Measurements from ENCODE around the gene PLCB4. TPM values are rescaled to one million over a fixed set of nuclear protein-coding genes. Genes with fewer than 3 reads are reported as not detected.

The PLCB4 gene
- total and polyA plus RNA-seq, 2 experiments from 2014 or later: 6.5 to 16.1 TPM

DNA sequence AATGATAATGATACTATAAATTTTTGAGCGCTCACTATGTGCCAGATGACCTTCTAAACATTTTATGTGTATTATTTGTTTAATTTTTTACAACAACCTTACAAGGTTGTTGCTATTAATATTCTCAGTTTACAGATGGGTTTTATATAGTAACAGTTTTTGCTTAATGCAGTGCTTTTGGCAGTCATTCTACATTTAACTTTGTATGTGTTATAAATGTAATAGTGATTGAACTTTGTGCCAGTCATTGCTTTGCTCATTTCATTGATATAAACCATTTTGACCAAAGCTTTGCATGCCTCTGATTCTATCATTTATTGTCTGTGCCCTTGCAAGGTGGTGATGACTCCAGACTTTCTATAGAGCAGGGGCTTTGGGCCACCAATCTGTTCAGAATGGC, 239.2 kb downstream of the PLCB4 start:
- Histone ChIP-seq H3K36me3 (ENCODE audit: insufficient read depth) (no peaks in the 10 kb centered on the region), H3K27me3 (ENCODE audit: insufficient read depth) (no peaks in the 10 kb centered on the region), H3K79me2 (replicated peaks; ENCODE audit: insufficient read depth) (no peaks in the 10 kb centered on the region), H4K20me1 (replicated peaks; ENCODE audit: insufficient read depth) (no peaks in the 10 kb centered on the region), H3K27ac (ENCODE audit: low read depth) (no peak overlapping the region), H2AFZ (no peak overlapping the region), H3K4me2 (no peak overlapping the region), H3K9me2 (ENCODE audit: insufficient read depth) (peaks cover 5% of the 10 kb centered on the region), H3K4me3 (no peak overlapping the region), H3F3A (replicated peaks; ENCODE audit: low read depth) (no peaks in the 10 kb centered on the region), H3K4me1 (ENCODE audit: insufficient read depth) (no peaks in the 10 kb centered on the region)
- ATAC-seq (no peak), DNase-seq (ENCODE audit: low spot score) (no peak)
- TF ChIP-seq POLR2AphosphoS5 (IDR thresholded peaks at IDR 0.05; ENCODE audit: low read depth) (no peak), ZNF331 (CRISPR knock-in tag; IDR thresholded peaks at IDR 0.05; ENCODE audit: low read depth) (no peak), EZH2phosphoT487 (IDR thresholded peaks at IDR 0.05; ENCODE audit: unreplicated experiment) (no peak), CTCF (conservative IDR thresholded peaks at IDR 0.05; ENCODE audit: low read depth in 2 of 2) (no peak), EZH2 (IDR thresholded peaks at IDR 0.05; ENCODE audit: low read depth, unreplicated experiment) (no peak), JUNB (IDR thresholded peaks at IDR 0.05; ENCODE audit: unreplicated experiment) (no peak), CREB1 (CRISPR knock-in tag; IDR thresholded peaks at IDR 0.05; ENCODE audit: low read depth) (no peak), NANOG (IDR thresholded peaks at IDR 0.05; ENCODE audit: borderline replicate concordance) (no peak), ETS1 (IDR thresholded peaks at IDR 0.05) (no peak), ZNF462 (CRISPR knock-in tag; IDR thresholded peaks at IDR 0.05) (no peak), STAT1 (IDR thresholded peaks at IDR 0.05; ENCODE audit: unreplicated experiment) (no peak), ZNF114 (CRISPR knock-in tag; IDR thresholded peaks at IDR 0.05) (no peak)
- TF ChIP-seq, protein P1, sequence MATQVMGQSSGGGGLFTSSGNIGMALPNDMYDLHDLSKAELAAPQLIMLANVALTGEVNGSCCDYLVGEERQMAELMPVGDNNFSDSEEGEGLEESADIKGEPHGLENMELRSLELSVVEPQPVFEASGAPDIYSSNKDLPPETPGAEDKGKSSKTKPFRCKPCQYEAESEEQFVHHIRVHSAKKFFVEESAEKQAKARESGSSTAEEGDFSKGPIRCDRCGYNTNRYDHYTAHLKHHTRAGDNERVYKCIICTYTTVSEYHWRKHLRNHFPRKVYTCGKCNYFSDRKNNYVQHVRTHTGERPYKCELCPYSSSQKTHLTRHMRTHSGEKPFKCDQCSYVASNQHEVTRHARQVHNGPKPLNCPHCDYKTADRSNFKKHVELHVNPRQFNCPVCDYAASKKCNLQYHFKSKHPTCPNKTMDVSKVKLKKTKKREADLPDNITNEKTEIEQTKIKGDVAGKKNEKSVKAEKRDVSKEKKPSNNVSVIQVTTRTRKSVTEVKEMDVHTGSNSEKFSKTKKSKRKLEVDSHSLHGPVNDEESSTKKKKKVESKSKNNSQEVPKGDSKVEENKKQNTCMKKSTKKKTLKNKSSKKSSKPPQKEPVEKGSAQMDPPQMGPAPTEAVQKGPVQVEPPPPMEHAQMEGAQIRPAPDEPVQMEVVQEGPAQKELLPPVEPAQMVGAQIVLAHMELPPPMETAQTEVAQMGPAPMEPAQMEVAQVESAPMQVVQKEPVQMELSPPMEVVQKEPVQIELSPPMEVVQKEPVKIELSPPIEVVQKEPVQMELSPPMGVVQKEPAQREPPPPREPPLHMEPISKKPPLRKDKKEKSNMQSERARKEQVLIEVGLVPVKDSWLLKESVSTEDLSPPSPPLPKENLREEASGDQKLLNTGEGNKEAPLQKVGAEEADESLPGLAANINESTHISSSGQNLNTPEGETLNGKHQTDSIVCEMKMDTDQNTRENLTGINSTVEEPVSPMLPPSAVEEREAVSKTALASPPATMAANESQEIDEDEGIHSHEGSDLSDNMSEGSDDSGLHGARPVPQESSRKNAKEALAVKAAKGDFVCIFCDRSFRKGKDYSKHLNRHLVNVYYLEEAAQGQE (IDR thresholded peaks at IDR 0.05; ENCODE audit: unreplicated experiment): no peak
- Mint-ChIP-seq H3K27ac (no peak overlapping the region), H3K36me3 (ENCODE audit: low read depth) (no peaks in the 10 kb centered on the region), H3K27me3 (ENCODE audit: insufficient read depth, low read depth, poor library complexity) (peaks cover 6% of the 10 kb centered on the region), H3K4me1 (peaks cover 18% of the 10 kb centered on the region), H3K4me3 (no peak overlapping the region), H3K9me3 (no peaks in the 10 kb centered on the region)

Data from GM23338 (cell line).